Gastrocnemius medialis (tissue), 4 donors: Measurements from ENCODE around the gene ARHGEF4. TPM values are rescaled to one million over a fixed set of nuclear protein-coding genes. Genes with fewer than 3 reads are reported as not detected.

ENCODE experiments used
- ATAC-seq, 2 donors: fragments of 150-250 bp; one replicate each; pipeline ENCODE4 v1.9.1; 2016
- DNase-seq, 2 donors: peaks; one replicate each; pipeline ENCODE4 v3.0.0-alpha.2; 2019
- H3K27ac ChIP-seq, 4 donors: fragments of 200-600 bp; sonication (generic); 1 replicate in 1 of 4; 2 replicates in 3 of 4; pipeline ENCODE4 v1.5.1; 2016 to 2018; ENCODE audit warnings: mild to moderate bottlenecking in 2 of 4, moderate library complexity in 1 of 4
- H3K27me3 ChIP-seq, 3 donors: fragments of 200-600 bp; sonication (generic) in 2 of 3; 1 replicate in 1 of 3; 2 replicates in 2 of 3; pipeline versions ENCODE4 v1.5.1 to v1.6.0; 2016 to 2019; ENCODE audit warnings: mild to moderate bottlenecking in 1 of 3, moderate library complexity in 1 of 3
- H3K36me3 ChIP-seq, 2 donors: fragments of 200-600 bp; sonication (generic) in 1 of 2; one replicate each; pipeline ENCODE4 v1.5.1; 2017 to 2018
- H3K4me1 ChIP-seq, 2 donors: fragments of 200-600 bp; sonication (generic) in 1 of 2; one replicate each; pipeline ENCODE4 v1.5.1; 2016 to 2017; ENCODE audit warnings: mild to moderate bottlenecking in 2 of 2
- H3K4me3 ChIP-seq, 4 donors: fragments of 200-600 bp; sonication (generic) in 3 of 4; 1 replicate in 1 of 4; 2 replicates in 3 of 4; pipeline ENCODE4 v1.5.1; 2016 to 2019; ENCODE audit warnings: mild to moderate bottlenecking in 2 of 4
- H3K9me3 ChIP-seq, 3 donors: fragments of 200-600 bp; sonication (generic) in 2 of 3; 1 replicate in 1 of 3; 2 replicates in 2 of 3; pipeline ENCODE4 v1.5.1; 2016 to 2019
- POLR2A ChIP-seq, 2 donors: fragments of 450-650 bp; IDR thresholded peaks; one replicate each; pipeline ENCODE4 v1.6.1; 2017; ENCODE audit warnings: antibody characterized with exemption in 2 of 2, mild to moderate bottlenecking in 2 of 2, moderate library complexity in 2 of 2
- in situ Hi-C, 4 donors: fragments of 200-750 bp; cut with MboI; loops; one replicate each; pipeline versions ENCODE4 v1.15.0 to v1.8.0; 2017; ENCODE audit warnings: low sequenced_read_pairs in 4 of 4
- intact Hi-C: fragments of 100-400 bp; cut with DNase I; formaldehyde crosslinking; loops from one replicate; pipeline ENCODE4 v1.15.1; 2023; ENCODE audit warnings: low total_unique reads
- total RNA-seq, 4 donors: library from RNA; depleted of rRNA; stranded (reverse); fragments of >200 nt; gene quantifications; one replicate each; pipeline versions ENCODE4 v1.1.0 to v1.2.3, GENCODE V29; 2016
- TF ChIP-seq, protein P1 (sequence below), 5 experiments: fragments of 450-650 bp in 3 of 5; fragments of 200-600 bp in 2 of 5; sonication (generic) in 2 of 5; IDR thresholded peaks in 4 of 5; conservative IDR thresholded peaks in 1 of 5; 1 replicate in 4 of 5; 2 replicates in 1 of 5; pipeline ENCODE4 v1.5.1; 2016 to 2019; ENCODE audit warnings: antibody characterized with exemption in 5 of 5, mild to moderate bottlenecking in 3 of 5, moderate library complexity in 3 of 5

ARHGEF4 gene
- total RNA-seq, 4 donors from 2014 or later: 1.0 to 14.8 (median 5.1) TPM

- DNase-seq (no peak), ATAC-seq (no peak)
- TF ChIP-seq POLR2A (IDR thresholded peaks at IDR 0.05): no peak
- TF ChIP-seq, protein P1, sequence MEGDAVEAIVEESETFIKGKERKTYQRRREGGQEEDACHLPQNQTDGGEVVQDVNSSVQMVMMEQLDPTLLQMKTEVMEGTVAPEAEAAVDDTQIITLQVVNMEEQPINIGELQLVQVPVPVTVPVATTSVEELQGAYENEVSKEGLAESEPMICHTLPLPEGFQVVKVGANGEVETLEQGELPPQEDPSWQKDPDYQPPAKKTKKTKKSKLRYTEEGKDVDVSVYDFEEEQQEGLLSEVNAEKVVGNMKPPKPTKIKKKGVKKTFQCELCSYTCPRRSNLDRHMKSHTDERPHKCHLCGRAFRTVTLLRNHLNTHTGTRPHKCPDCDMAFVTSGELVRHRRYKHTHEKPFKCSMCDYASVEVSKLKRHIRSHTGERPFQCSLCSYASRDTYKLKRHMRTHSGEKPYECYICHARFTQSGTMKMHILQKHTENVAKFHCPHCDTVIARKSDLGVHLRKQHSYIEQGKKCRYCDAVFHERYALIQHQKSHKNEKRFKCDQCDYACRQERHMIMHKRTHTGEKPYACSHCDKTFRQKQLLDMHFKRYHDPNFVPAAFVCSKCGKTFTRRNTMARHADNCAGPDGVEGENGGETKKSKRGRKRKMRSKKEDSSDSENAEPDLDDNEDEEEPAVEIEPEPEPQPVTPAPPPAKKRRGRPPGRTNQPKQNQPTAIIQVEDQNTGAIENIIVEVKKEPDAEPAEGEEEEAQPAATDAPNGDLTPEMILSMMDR (IDR thresholded peaks at IDR 0.05 in 4 of 5, conservative IDR thresholded peaks at IDR 0.05 in 1 of 5): no peak
- Histone ChIP-seq H3K36me3 (no peaks in the 10 kb centered on the region), H3K9me3 (no peaks in the 10 kb centered on the region), H3K27me3 (peaks cover 21 to 25% (median 24%) of the 10 kb centered on the region in 3 donors), H3K4me1 (no peaks in the 10 kb centered on the region), H3K4me3 (no peak overlapping the region), H3K27ac (no peak overlapping the region)
- intact Hi-C loops (no loop called here), in situ Hi-C loops (no loop called here)
Observed at GRCh38 chr2:130839011-130839780, 2.5 kb downstream of the ARHGEF4 start.

- intact Hi-C loops: no loop called here
- Histone ChIP-seq H3K27ac (no peak overlapping the region), H3K36me3 (no peaks in the 10 kb centered on the region), H3K27me3 (peaks cover 13 to 19% (median 19%) of the 10 kb centered on the region in 3 donors), H3K4me3 (no peak overlapping the region), H3K4me1 (no peaks in the 10 kb centered on the region), H3K9me3 (no peaks in the 10 kb centered on the region)
- in situ Hi-C loops: no loop called here
- ATAC-seq: no peak
- DNase-seq: no peak
- TF ChIP-seq POLR2A (IDR thresholded peaks at IDR 0.05): no peak
- TF ChIP-seq, protein P1 (IDR thresholded peaks at IDR 0.05 in 4 of 5, conservative IDR thresholded peaks at IDR 0.05 in 1 of 5): no peak
Observed at GRCh38 chr2:130840506-130840905, 3.8 kb downstream of the ARHGEF4 start.

DNA sequence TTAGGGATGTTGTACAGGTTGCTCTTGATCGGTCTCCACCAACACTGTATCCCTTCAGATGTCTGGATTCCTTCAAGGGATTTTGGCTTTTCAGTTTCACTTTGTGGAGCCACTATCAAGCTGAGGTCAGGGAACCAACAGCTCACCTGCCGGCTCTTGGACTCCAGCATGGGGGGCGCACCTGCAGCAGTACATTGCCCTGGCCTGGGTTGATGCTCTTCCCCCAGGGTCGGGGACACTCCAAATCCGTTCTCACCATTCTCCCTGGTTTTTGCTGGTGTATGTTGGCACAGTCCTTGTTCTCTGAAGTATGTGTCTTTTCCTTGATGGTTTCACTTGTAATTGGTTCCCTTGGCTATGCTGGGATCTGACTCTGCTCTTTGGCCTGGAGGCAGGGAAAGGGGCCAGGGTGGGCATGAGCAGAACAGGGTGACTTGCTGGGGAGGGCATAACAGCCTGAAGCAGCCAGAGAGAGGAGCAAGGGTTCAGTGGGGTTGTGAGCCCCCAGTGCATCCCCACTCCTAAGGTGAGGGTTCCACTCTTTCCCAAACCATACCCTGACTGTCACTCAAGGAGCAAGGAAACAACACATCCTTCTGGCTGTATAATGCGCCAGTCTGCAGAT lies 5.1 kb downstream of the ARHGEF4 start:
- in situ Hi-C loops (no loop called here), intact Hi-C loops (no loop called here)
- DNase-seq (no peak), ATAC-seq (no peak)
- TF ChIP-seq, protein P1 (IDR thresholded peaks at IDR 0.05 in 4 of 5, conservative IDR thresholded peaks at IDR 0.05 in 1 of 5): no peak
- TF ChIP-seq POLR2A (IDR thresholded peaks at IDR 0.05): no peak
- H3K9me3 ChIP-seq: no peaks in the 10 kb centered on the region
- no peak overlapping the region for H3K4me3 ChIP-seq
- no peaks in the 10 kb centered on the region for H3K4me1 ChIP-seq
- H3K27me3 ChIP-seq: peaks cover 8 to 10% (median 9%) of the 10 kb centered on the region in 3 donors
- no peak overlapping the region for H3K27ac ChIP-seq
- no peaks in the 10 kb centered on the region for H3K36me3 ChIP-seq

DNA sequence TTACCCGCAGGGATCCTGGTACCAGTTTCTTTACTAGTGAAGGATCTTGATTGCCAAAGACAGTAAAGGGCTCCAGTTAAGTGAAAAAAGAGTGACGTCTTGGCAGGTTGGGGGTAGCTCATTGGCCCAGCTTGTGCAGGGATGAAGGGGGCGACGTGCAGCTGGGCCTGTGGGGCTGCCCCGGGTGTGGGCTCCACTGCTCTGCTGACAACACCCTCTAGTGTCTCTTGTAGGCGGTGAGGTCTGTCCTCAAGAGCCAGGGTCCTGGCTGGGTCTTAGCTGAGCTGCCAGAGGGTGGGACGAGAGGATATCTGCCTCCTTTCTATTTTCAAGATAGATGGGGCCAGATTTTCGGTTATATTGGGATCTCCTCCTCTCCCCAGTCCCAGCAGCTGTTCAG lies 6.1 kb downstream of the ARHGEF4 start:
- Histone ChIP-seq H3K4me3 (no peak overlapping the region), H3K27me3 (peaks cover under 1 to 4% (median 1%) of the 10 kb centered on the region in 3 donors), H3K27ac (no peak overlapping the region), H3K9me3 (no peaks in the 10 kb centered on the region), H3K4me1 (no peaks in the 10 kb centered on the region), H3K36me3 (no peaks in the 10 kb centered on the region)
- DNase-seq (no peak), ATAC-seq (no peak)
- intact Hi-C loops (no loop called here), in situ Hi-C loops (no loop called here)
- TF ChIP-seq, protein P1 (IDR thresholded peaks at IDR 0.05 in 4 of 5, conservative IDR thresholded peaks at IDR 0.05 in 1 of 5): no peak
